SU-DHL-6 (cell line): ENCODE measurements around the gene TBC1D1.

Experiments used
- H2AFZ ChIP-seq: fragments of 200-600 bp; sonication (generic); 2 replicates; pipeline ENCODE4 v1.6.1; 2014; ENCODE audit warnings: low read depth, mild to moderate bottlenecking, moderate library complexity, mixed read lengths, antibody characterized with exemption, low read length; ENCODE audit not compliant: severe bottlenecking
- H3F3A ChIP-seq: fragments of 200-600 bp; shearing (Covaris generic); 2 replicates; pipeline ENCODE4 v1.6.0; 2016; ENCODE audit warnings: antibody characterized with exemption, mild to moderate bottlenecking; ENCODE audit not compliant: insufficient read depth
- H3K27ac ChIP-seq: fragments of 200-600 bp; sonication (generic); 2 replicates; pipeline ENCODE4 v1.5.1; 2016; ENCODE audit warnings: low read depth, mild to moderate bottlenecking, low read length, moderate library complexity, mixed read lengths
- H3K27me3 ChIP-seq: fragments of 200-600 bp; sonication (generic), shearing (Covaris generic); 2 replicates; pipeline ENCODE4 v1.6.0; 2014; ENCODE audit warnings: mild to moderate bottlenecking, low read length
- H3K36me3 ChIP-seq: fragments of 200-600 bp; sonication (generic); 2 replicates; pipeline ENCODE4 v1.6.1; 2014; ENCODE audit warnings: mild to moderate bottlenecking, low read length, mixed read lengths
- H3K4me2 ChIP-seq: fragments of 300-600, 200-600 bp; shearing (Covaris generic), sonication (generic); 2 replicates; pipeline ENCODE4 v1.6.0; 2014; ENCODE audit warnings: low read length, low read depth, mild to moderate bottlenecking; ENCODE audit not compliant: poor library complexity, severe bottlenecking
- H3K4me3 ChIP-seq: fragments of 200-600 bp; sonication (generic); 2 replicates; pipeline ENCODE4 v1.5.1; 2014; ENCODE audit warnings: antibody characterized with exemption, low read length, mild to moderate bottlenecking, mixed read lengths; ENCODE audit not compliant: insufficient read depth, poor library complexity, severe bottlenecking
- H3K79me2 ChIP-seq: fragments of 200-600 bp; sonication (generic); 2 replicates; pipeline ENCODE4 v1.6.1; 2014; ENCODE audit warnings: mild to moderate bottlenecking, low read length, moderate library complexity; ENCODE audit not compliant: insufficient read depth
- H3K9ac ChIP-seq: fragments of 200-600 bp; sonication (generic); 2 replicates; pipeline ENCODE4 v1.7.0; 2014; ENCODE audit warnings: mild to moderate bottlenecking, low read length
- H3K9me2 ChIP-seq: fragments of 200-600 bp; sonication (generic); replicated peaks from 2 replicates; pipeline ENCODE4 v1.6.1; 2014; ENCODE audit warnings: low read length; ENCODE audit not compliant: insufficient read depth
- H3K9me3 ChIP-seq: fragments of 200-600 bp; sonication (generic); 2 replicates; pipeline ENCODE4 v1.6.1; 2014; ENCODE audit warnings: low read length, mixed read lengths; ENCODE audit not compliant: insufficient read depth
- H4K20me1 ChIP-seq: fragments of 200-600 bp; sonication (generic); 2 replicates; pipeline ENCODE4 v1.6.1; 2014; ENCODE audit warnings: low read depth, mild to moderate bottlenecking, antibody characterized with exemption, low read length, moderate library complexity, mixed read lengths
- EZH2phosphoT487 ChIP-seq: fragments of 200-600 bp; sonication (generic), shearing (Covaris generic); conservative IDR thresholded peaks from 2 replicates; pipeline ENCODE4 v1.6.1; 2018; ENCODE audit warnings: mild to moderate bottlenecking, antibody characterized with exemption, low read length, moderate library complexity, mixed read lengths
- TF ChIP-seq, protein P1 (sequence below): fragments of 200-600 bp; sonication (generic); IDR thresholded peaks from one replicate; pipeline ENCODE4 v1.5.1; 2017; ENCODE audit warnings: antibody characterized with exemption, mild to moderate bottlenecking, low read length, moderate library complexity; ENCODE audit not compliant: insufficient read depth, poor library complexity, severe bottlenecking

TBC1D1 gene

DNA sequence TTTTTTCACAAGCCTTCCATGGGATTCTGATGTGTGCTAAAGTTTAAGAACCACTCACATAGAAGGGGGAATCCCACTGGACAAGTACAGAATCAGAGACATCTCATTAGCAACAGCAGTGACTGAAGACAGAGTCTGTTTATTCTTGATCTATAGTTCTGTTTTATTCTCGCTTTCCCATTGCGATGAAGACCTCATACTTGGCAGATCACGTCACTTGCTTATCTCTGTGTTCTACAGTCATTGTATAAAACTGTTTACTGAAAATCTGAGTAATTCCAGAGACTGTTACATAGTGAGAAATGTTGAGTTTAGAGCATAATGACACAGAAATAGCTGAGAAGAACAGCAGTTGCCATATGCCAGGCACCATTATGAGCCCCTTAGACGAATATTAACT, 254.9 kb downstream of the TBC1D1 start:
- Histone ChIP-seq H3K9me3 (no peaks in the 10 kb centered on the region), H3K9ac (no peak overlapping the region), H3F3A (no peaks in the 10 kb centered on the region), H3K4me3 (no peak overlapping the region), H4K20me1 (no peaks in the 10 kb centered on the region), H3K27me3 (no peaks in the 10 kb centered on the region), H3K9me2 (no peaks in the 10 kb centered on the region), H3K27ac (no peak overlapping the region), H3K79me2 (no peaks in the 10 kb centered on the region), H3K4me2 (no peak overlapping the region), H2AFZ (no peak overlapping the region), H3K36me3 (no peaks in the 10 kb centered on the region)
- no peak for TF ChIP-seq EZH2phosphoT487
- TF ChIP-seq, protein P1, sequence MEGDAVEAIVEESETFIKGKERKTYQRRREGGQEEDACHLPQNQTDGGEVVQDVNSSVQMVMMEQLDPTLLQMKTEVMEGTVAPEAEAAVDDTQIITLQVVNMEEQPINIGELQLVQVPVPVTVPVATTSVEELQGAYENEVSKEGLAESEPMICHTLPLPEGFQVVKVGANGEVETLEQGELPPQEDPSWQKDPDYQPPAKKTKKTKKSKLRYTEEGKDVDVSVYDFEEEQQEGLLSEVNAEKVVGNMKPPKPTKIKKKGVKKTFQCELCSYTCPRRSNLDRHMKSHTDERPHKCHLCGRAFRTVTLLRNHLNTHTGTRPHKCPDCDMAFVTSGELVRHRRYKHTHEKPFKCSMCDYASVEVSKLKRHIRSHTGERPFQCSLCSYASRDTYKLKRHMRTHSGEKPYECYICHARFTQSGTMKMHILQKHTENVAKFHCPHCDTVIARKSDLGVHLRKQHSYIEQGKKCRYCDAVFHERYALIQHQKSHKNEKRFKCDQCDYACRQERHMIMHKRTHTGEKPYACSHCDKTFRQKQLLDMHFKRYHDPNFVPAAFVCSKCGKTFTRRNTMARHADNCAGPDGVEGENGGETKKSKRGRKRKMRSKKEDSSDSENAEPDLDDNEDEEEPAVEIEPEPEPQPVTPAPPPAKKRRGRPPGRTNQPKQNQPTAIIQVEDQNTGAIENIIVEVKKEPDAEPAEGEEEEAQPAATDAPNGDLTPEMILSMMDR: no peak

DNA sequence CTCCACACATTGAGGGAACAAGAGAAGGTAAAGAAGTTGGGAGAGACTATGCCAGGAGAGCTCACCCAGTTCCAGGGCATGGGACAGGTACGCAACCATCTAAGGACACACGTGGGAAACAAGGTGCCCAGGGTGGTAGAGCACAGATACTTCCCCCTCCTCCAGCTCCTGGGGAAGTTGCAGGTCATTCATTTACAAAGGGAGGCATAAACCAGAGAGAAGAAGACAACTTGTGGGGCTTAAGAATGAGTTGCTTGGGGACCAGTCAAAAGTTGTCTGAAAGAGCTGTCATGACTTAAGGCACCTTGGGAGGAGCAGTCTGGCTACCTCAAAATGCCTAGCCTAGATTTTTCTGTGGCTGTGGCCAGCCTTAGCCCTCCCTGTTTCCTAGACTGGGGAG, 255.5 kb downstream of the TBC1D1 start:
- Histone ChIP-seq H3K9me2 (no peaks in the 10 kb centered on the region), H3K4me2 (no peak overlapping the region)

DNA sequence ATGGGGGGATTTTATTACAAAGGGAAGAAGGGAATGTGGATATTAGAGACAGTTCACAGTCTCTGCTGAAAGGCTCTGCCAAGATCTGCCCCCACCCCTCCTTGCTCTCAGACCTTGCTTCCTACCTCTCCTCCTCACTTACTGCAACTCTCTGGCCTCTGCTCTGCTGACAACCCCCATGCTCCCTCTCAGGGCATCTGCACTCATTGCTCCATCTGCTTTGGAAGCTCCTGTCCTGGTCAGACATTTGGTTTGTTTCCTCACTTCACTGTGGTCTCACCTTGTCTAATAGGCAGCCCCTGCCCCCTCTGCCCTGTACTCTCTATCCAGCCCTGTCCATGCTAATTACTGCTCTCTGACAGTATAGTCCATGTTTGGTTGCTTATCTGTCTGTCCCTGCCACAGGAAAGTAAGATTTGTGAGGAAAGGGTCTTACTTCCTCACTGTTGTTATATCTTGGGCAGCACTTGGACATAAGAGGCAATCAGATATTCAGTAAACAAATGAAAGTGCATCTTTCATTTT, 258.6 kb downstream of the TBC1D1 start:
- Histone ChIP-seq H3K9ac (no peak overlapping the region), H3K27ac (no peak overlapping the region), H3K4me3 (no peak overlapping the region), H2AFZ (no peak overlapping the region), H4K20me1 (no peaks in the 10 kb centered on the region), H3K9me3 (no peaks in the 10 kb centered on the region), H3K27me3 (no peaks in the 10 kb centered on the region), H3K9me2 (no peaks in the 10 kb centered on the region), H3K36me3 (no peaks in the 10 kb centered on the region), H3F3A (no peaks in the 10 kb centered on the region), H3K4me2 (no peak overlapping the region), H3K79me2 (no peaks in the 10 kb centered on the region)
- TF ChIP-seq, protein P1: no peak
- no peak for TF ChIP-seq EZH2phosphoT487

More for the DNA sequence above, 255.5 kb downstream of the TBC1D1 start:
- no peak overlapping the region for H2AFZ ChIP-seq
- H3F3A ChIP-seq: no peaks in the 10 kb centered on the region
- no peak overlapping the region for H3K27ac ChIP-seq
- TF ChIP-seq, protein P1: no peak
- no peak for TF ChIP-seq EZH2phosphoT487
- H4K20me1 ChIP-seq: no peaks in the 10 kb centered on the region
- no peak overlapping the region for H3K9ac ChIP-seq
- H3K9me3 ChIP-seq: no peaks in the 10 kb centered on the region
- no peaks in the 10 kb centered on the region for H3K79me2 ChIP-seq
- no peaks in the 10 kb centered on the region for H3K27me3 ChIP-seq
- H3K4me3 ChIP-seq: no peak overlapping the region
- no peaks in the 10 kb centered on the region for H3K36me3 ChIP-seq
